HEK293T (cell line): Measurements from ENCODE around the gene SCARB1.

Experiments used
- BHLHE40 ChIP-seq: fragments of 450-650 bp; IDR thresholded peaks from 2 replicates; pipeline ENCODE4 v1.6.1; 2016; ENCODE audit warnings: mild to moderate bottlenecking, moderate library complexity, borderline replicate concordance
- CTBP1 ChIP-seq: fragments of 450-650 bp; IDR thresholded peaks from 2 replicates; pipeline ENCODE4 v1.6.1; 2016; ENCODE audit warnings: borderline replicate concordance
- FOXA1 ChIP-seq: fragments of 450-650 bp; IDR thresholded peaks from 2 replicates; pipeline ENCODE4 v1.6.1; 2016; ENCODE audit warnings: mild to moderate bottlenecking
- FOXK2 ChIP-seq: fragments of 450-650 bp; IDR thresholded peaks from 2 replicates; pipeline ENCODE4 v1.6.1; 2016; ENCODE audit warnings: mild to moderate bottlenecking
- HDGF ChIP-seq: fragments of 450-650 bp; IDR thresholded peaks from 2 replicates; pipeline ENCODE4 v1.6.1; 2017; ENCODE audit warnings: antibody characterized with exemption, borderline replicate concordance
- LEF1 ChIP-seq: fragments of 450-650 bp; IDR thresholded peaks from 2 replicates; pipeline ENCODE4 v1.6.1; 2017; ENCODE audit warnings: mild to moderate bottlenecking, borderline replicate concordance
- SP1 ChIP-seq: fragments of 450-650 bp; IDR thresholded peaks from 2 replicates; pipeline ENCODE4 v1.6.1; 2017
- TARDBP ChIP-seq: fragments of 450-650 bp; IDR thresholded peaks from 2 replicates; pipeline ENCODE4 v1.6.1; 2016

GRCh38 chr12:124837958-124838803, 25.5 kb downstream of the SCARB1 start:
- no peak for TF ChIP-seq TARDBP
- 0 out of 2 replicates have a peak, but pooled peaks have one; percentile 86 for TF ChIP-seq HDGF
- TF ChIP-seq FOXA1: no peak
- TF ChIP-seq BHLHE40: no peak
- TF ChIP-seq SP1: no peak
- TF ChIP-seq CTBP1: no peak
- no peak for TF ChIP-seq FOXK2
- TF ChIP-seq LEF1: no peak
